ENCODE results near the gene LPCAT1. TPM values are rescaled to one million over a fixed set of nuclear protein-coding genes. Genes with fewer than 3 reads are reported as not detected.
A peak's percentile ranks its signal among the peaks of the same experiment; 100 is the strongest.

Gene LPCAT1
- total and polyA plus RNA-seq, 10 of the 15 experiments (the other 5 are each of a cell fraction or from before 2014, with no cell fraction given): 2.3 to 109 (median 72.7) TPM

- Histone ChIP-seq H3K27ac (ENCODE audit: control insufficient read depth, insufficient read depth) (no peak overlapping the region), H3K4me3 (no peak overlapping the region), H3K9me3 (replicated peaks; ENCODE audit: control insufficient read depth, insufficient read depth, low read length) (no peaks in the 10 kb centered on the region), H3K9ac (ENCODE audit: control insufficient read depth, insufficient read depth, low read length) (no peak overlapping the region), H3K79me2 (ENCODE audit: control insufficient read depth, insufficient read depth, low read length) (no peaks in the 10 kb centered on the region; the same call in 1 of the 2 replicates), H4K20me1 (ENCODE audit: control insufficient read depth, insufficient read depth) (no peaks in the 10 kb centered on the region), H3K4me2 (ENCODE audit: control insufficient read depth, insufficient read depth) (no peak overlapping the region), H3K36me3 (ENCODE audit: control insufficient read depth in 2 of 2, insufficient read depth in 2 of 2, low read length in 1 of 2) (peaks cover 29 to 47% of the 10 kb centered on the region in 2 experiments), H3K27me3 (replicated peaks in 1 of 2; ENCODE audit: control insufficient read depth in 2 of 2, insufficient read depth in 2 of 2, low read length in 1 of 2) (no peaks in the 10 kb centered on the region), H3K4me1 (ENCODE audit: control insufficient read depth, insufficient read depth, low read length) (peaks cover 13% of the 10 kb centered on the region), H2AFZ (ENCODE audit: control insufficient read depth, low read depth, low read length) (no peak overlapping the region)
- FAIRE-seq: no peak
- in situ Hi-C loops (cut with MboI) (no loop called here), intact Hi-C loops (cut with micrococcal nuclease; ENCODE audit: unreplicated experiment) (no loop called here)
- ChIA-PET RAD21 (ENCODE audit: unreplicated experiment) (no interaction called here), POLR2A (no interaction called here), SMC1A (ENCODE audit: uncharacterized antibody, unreplicated experiment) (no interaction called here), CTCF (interaction anchor here (4.1 kb wide), 1 partner anchor 26 kb away, joined by 37 read pairs; no protein-coding TSS in a partner anchor)
- TF ChIP-seq WRNIP1 (IDR thresholded peaks at IDR 0.05; ENCODE audit: borderline replicate concordance, low read depth, low read length): no peak
- TF ChIP-seq, protein P1, sequence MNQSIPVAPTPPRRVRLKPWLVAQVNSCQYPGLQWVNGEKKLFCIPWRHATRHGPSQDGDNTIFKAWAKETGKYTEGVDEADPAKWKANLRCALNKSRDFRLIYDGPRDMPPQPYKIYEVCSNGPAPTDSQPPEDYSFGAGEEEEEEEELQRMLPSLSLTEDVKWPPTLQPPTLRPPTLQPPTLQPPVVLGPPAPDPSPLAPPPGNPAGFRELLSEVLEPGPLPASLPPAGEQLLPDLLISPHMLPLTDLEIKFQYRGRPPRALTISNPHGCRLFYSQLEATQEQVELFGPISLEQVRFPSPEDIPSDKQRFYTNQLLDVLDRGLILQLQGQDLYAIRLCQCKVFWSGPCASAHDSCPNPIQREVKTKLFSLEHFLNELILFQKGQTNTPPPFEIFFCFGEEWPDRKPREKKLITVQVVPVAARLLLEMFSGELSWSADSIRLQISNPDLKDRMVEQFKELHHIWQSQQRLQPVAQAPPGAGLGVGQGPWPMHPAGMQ (IDR thresholded peaks at IDR 0.05; ENCODE audit: borderline replicate concordance): no peak
- TF ChIP-seq, protein P2, sequence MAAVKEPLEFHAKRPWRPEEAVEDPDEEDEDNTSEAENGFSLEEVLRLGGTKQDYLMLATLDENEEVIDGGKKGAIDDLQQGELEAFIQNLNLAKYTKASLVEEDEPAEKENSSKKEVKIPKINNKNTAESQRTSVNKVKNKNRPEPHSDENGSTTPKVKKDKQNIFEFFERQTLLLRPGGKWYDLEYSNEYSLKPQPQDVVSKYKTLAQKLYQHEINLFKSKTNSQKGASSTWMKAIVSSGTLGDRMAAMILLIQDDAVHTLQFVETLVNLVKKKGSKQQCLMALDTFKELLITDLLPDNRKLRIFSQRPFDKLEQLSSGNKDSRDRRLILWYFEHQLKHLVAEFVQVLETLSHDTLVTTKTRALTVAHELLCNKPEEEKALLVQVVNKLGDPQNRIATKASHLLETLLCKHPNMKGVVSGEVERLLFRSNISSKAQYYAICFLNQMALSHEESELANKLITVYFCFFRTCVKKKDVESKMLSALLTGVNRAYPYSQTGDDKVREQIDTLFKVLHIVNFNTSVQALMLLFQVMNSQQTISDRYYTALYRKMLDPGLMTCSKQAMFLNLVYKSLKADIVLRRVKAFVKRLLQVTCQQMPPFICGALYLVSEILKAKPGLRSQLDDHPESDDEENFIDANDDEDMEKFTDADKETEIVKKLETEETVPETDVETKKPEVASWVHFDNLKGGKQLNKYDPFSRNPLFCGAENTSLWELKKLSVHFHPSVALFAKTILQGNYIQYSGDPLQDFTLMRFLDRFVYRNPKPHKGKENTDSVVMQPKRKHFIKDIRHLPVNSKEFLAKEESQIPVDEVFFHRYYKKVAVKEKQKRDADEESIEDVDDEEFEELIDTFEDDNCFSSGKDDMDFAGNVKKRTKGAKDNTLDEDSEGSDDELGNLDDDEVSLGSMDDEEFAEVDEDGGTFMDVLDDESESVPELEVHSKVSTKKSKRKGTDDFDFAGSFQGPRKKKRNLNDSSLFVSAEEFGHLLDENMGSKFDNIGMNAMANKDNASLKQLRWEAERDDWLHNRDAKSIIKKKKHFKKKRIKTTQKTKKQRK (IDR thresholded peaks at IDR 0.05; ENCODE audit: low read depth, low read length): no peak
- TF ChIP-seq TAF1 (IDR thresholded peaks at IDR 0.05; ENCODE audit: borderline replicate concordance, low read depth, low read length): no peak
- TF ChIP-seq, protein P3, sequence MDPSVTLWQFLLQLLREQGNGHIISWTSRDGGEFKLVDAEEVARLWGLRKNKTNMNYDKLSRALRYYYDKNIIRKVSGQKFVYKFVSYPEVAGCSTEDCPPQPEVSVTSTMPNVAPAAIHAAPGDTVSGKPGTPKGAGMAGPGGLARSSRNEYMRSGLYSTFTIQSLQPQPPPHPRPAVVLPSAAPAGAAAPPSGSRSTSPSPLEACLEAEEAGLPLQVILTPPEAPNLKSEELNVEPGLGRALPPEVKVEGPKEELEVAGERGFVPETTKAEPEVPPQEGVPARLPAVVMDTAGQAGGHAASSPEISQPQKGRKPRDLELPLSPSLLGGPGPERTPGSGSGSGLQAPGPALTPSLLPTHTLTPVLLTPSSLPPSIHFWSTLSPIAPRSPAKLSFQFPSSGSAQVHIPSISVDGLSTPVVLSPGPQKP (IDR thresholded peaks at IDR 0.05; ENCODE audit: low read depth, low read length): no peak
- peak; percentile 24 for TF ChIP-seq PBX3 (IDR thresholded peaks at IDR 0.05; ENCODE audit: insufficient replicate concordance, low read depth, low read length)
- no peak for TF ChIP-seq MTA2 (IDR thresholded peaks at IDR 0.05; ENCODE audit: low read depth)
- TF ChIP-seq BCL3 (IDR thresholded peaks at IDR 0.05; ENCODE audit: borderline replicate concordance, insufficient read depth, low read depth, low read length, poor library complexity, severe bottlenecking): peak; percentile 61
- no peak for TF ChIP-seq TCF3 (IDR thresholded peaks at IDR 0.05; ENCODE audit: borderline replicate concordance, insufficient read depth, low read depth, low read length)
- no peak for ATAC-seq
- WGBS (ENCODE audit: insufficient coverage, insufficient replicate concordance, low lambda C conversion rate, missing lambda C conversion rate): 89% methylated on average over 11 of the region's 11 CpGs
- no peak for DNase-seq (ENCODE audit: low read depth, low spot score)
- no TSS peak for BruUV-seq (replicated peaks)
These were observed 46.8 kb downstream of the LPCAT1 start for GRCh38 chr5:1476967-1477310.
